Measurements from ENCODE around the gene TSHZ3. TPM values are rescaled to one million over a fixed set of nuclear protein-coding genes. Genes with fewer than 3 reads are reported as not detected.

TSHZ3 gene
- total RNA-seq, 2 experiments from 2014 or later = 0.52 to 0.57 TPM

DNA sequence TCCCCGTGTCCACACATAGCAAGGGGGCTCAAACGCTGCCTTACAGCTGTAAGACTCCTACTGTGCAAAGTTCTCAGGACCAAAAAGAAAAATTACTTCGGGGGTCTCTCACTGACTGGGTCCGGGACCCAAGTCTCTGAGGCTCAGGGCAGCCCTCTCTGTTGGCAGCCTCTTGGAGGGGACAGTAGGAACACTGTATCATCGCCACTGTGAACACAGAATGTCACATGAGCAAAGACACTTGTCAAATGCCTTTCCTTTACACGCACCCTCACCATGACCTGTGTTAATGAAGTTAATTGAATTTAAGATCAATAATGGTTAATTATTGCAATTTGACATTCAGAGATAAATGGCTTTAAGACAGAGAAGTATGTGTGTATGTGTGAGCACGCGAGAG is 49.6 kb downstream of the TSHZ3 start:
- CTCF ChIA-PET = interaction anchor here (0.6 kb wide), 1 partner anchor 244 kb away, joined by 4 read pairs; no protein-coding TSS in a partner anchor
- POLR2A ChIA-PET = no interaction called here

DNA sequence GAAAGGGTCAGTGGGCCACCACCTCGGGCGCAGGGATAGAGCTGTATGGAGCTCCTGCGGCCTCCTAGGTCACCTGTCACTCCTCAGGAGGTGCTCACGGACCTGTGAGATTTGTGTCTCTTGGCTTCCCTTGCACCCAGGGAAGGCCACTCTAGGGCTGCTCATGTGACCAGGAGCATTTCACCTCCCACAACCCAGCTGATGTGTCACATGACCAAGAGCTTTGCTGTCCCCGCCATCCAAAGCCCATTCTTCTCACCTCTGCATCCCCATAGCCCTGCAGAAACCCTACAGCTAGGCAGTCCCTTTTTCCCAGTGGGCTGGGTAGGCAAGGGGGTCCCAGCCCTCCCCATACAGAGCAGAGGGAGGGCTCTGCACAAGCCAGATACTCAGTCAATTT is 51.2 kb downstream of the TSHZ3 start:
- ChIA-PET POLR2A (no interaction called here), CTCF (interaction anchor here (0.9 kb wide), 1 partner anchor 26 kb away, joined by 3 read pairs; no protein-coding TSS in a partner anchor)

GRCh38 chr19:31296741-31297390 is 52.4 kb downstream of the TSHZ3 start:
- ChIA-PET CTCF (interaction anchor here (0.9 kb wide), 1 partner anchor 25 kb away, joined by 3 read pairs; no protein-coding TSS in a partner anchor), POLR2A (no interaction called here)

GRCh38 chr19:31294189-31294588 is 55.0 kb downstream of the TSHZ3 start:
- ChIA-PET POLR2A (no interaction called here), CTCF (no interaction called here)

DNA sequence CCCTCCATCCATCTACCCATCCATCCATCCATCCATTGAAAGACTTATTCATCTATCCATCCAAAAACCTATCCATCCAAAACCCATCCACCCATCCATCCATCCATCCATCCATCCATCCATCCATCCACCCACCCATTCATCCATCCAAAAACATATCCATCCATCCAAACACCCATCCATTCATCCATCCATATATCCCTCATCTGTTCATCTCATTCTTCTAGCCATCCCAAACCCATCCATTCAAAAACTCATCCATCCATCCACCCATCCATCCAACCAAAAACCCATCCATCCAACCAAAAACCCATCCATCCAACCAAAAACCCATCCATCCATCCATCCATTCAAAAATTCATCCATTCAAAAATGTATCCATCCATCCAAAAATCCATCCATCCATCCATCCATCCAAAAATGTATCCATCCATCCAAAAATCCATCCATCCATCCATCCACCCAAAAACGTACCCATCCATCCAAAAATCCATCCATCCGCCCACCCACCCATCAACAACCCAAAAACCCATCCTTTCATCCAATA is 56.5 kb downstream of the TSHZ3 start:
- POLR2A ChIA-PET = no interaction called here
- CTCF ChIA-PET = no interaction called here

DNA sequence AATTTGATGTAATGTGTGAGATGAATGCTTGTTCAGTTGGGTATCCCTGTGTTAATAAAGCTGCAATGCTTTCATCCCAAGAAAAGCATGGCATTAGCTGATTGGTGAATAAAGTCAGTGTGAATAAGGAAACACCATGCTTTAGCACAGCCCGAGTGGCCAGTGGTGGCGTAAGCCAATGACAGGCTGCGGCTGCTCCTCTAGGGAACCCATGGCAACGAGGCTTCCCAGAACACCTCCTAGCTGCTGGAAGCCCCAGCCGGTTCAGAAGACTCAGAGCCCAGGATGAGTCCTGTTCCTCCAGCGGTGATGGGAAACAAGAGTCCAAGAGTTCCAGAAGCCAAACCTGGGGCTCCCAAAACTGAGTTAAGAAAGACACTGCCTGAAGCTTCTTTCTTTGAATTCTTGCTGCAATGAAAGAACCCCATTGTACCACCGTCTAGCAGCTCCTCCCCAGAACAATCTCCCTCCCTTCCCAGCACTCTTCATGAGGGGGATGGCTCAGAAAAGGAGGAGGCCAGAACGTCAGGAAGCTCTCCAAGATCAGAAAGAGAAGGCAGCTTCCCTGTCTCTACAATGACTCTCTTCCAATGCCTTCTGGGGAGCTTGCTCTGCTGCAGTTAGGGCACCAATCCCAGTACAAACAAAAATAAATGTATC is 58.2 kb downstream of the TSHZ3 start:
- ChIA-PET CTCF (no interaction called here), POLR2A (no interaction called here)

DNA sequence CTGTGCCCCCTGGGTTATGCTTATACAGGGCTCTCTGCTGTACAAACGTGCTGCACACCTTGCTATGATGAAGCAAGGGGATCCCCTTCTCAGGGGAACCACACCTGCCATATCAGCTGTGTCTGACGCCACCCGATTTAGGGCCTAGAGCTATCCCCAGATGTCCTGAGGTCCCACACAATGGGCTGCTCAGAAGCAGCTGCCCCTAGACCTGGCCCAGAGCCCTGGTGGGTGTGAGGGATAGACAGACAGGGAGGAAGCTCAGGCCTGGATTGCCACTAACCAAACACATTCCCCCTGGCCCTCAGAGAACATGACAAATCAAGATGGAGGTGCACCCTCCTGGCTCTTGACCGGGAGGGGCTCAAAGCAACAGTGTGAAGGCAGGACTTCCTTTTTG is 59.3 kb downstream of the TSHZ3 start:
- ChIA-PET POLR2A (no interaction called here), CTCF (no interaction called here)

DNA sequence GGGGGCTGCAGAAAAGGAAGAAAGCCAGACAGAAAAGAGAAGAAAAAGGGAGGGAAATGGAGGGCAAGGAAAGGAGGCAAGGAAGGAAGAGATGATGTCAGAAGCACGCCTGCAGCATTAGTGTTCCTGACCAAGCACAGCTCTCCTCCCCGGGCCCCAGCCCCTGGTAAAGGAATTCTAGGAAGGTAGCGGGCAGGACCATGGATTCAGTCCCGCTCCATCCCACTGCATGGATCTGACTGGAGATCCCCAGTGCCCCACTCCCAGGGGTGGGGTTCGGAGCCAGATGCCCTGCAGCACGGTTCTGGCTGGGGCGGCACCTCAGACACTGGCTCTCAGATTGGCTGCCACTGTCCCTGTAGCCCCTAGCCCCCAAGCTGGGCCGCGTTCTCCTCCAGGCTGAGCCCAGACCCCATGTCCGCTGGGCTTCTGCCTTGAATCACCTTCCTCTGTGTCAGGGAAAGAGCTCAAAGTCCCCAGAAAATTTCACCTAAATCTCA is 59.8 kb downstream of the TSHZ3 start:
- POLR2A ChIA-PET = no interaction called here
- CTCF ChIA-PET = no interaction called here

- POLR2A ChIA-PET = no interaction called here
- CTCF ChIA-PET = no interaction called here
Measured at GRCh38 chr19:31286491-31286890, 62.7 kb downstream of the TSHZ3 start.

DNA sequence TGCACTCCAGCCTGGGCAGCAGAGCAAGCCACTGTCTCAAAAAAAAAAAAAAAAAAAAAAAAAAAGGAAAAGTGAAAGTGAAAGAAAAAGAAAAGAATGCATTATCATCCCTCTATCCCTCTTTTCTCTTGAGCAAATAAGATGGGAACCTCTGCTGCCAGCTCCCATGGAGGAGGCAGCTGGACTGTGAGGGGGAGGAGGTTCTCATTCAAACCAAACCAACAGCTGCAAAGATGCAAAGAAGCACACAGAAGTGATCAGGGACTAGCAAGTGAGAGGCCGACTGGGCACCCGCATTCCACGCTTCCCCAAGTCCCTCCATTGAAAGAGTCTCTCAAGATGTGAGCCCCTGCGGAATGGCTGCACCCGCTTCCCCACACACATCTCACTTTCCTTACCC is 63.5 kb downstream of the TSHZ3 start:
- ChIA-PET POLR2A (no interaction called here), CTCF (no interaction called here)

DNA sequence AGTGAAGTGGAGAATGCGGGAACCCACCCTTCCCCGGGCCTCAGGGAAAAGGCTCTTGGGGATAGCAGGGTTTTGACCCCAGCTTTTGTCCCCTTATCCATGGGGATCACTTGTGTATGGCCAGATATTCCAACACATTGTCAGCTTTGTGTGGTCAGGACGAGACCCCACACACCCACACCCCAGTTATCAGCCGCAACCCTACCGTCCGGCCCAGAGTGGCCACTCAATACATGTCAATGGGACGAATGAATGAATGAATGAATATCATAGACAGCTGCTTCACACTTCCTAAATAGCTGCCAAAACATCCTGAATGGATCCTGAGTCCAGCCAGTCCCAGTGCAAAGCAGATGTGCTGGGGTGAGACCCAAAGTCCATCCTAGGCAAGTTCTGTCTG is 64.6 kb downstream of the TSHZ3 start:
- CTCF ChIA-PET = no interaction called here

DNA sequence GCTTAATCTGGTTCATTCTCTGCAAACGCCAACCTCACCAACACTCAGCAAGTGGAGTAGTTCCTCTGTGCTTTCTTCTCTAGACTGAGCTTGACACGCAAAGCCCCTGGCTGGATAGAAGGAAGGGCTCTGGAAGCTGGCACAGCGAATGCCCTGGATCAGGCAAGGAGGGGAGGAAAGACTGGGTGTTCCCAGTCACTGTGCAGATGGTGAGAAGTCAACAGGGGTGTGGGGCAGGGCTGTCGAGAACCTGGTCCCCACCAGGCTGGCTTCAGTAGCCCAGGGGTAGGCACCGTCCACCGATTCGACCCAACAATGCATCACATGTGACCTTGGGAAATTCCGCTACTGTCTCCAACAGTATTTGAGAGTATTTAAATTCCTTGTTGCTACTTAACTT is 65.5 kb downstream of the TSHZ3 start:
- ChIA-PET CTCF (no interaction called here), POLR2A (no interaction called here)

More for the DNA sequence above, 64.6 kb downstream of the TSHZ3 start:
- POLR2A ChIA-PET = no interaction called here

DNA sequence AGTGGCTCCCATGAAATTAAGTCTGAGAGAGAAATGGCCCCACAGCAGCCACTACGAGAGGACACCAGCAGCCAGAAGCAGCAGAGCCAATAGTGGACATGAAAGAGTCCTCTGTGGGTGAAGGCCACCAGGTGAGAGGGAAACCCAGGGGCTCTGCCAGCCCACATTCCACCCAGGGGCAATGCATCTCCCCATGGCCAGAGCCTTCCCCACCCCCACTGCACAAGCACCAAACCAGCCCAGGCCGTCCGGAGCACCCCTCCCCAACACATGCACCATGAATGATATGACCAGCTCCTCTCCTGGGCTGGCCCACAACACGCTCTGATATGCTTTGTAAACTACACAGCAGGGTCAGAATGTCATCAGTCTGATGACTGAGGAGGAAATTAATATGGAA is 66.9 kb downstream of the TSHZ3 start:
- CTCF ChIA-PET = no interaction called here
- POLR2A ChIA-PET = no interaction called here

GRCh38 chr19:31280287-31281006 is 68.8 kb downstream of the TSHZ3 start:
- CTCF ChIA-PET = no interaction called here
- POLR2A ChIA-PET = no interaction called here

GRCh38 chr19:31279436-31279765 is 69.8 kb downstream of the TSHZ3 start:
- ChIA-PET CTCF (no interaction called here), POLR2A (no interaction called here)

GRCh38 chr19:31278555-31279435 is 70.4 kb downstream of the TSHZ3 start:
- CTCF ChIA-PET = no interaction called here
- POLR2A ChIA-PET = interaction anchor here (0.6 kb wide), 1 partner anchor 9 kb away, joined by 3 read pairs; no protein-coding TSS in a partner anchor

GRCh38 chr19:31277516-31277915 is 71.7 kb downstream of the TSHZ3 start:
- ChIA-PET POLR2A (no interaction called here), CTCF (no interaction called here)

DNA sequence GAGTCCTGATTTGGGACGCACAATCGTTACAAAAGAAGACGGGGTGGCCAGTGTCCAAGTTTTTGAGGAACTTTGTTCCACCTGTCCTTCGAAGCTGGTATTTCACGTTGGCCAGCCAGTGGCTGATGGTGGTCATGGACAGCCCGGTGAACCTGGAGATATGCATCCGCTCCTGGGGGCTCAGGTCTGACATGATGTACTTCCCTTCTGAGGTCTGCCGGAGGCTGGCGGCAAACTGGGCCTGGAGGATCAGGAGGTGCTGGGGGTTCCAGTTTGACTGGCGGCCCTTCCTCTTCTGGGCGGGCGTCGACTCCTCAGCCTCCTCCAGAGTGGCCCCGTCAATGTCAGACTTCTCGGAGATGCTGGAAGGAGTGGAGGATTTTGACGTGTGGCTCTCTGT is 72.4 kb downstream of the TSHZ3 start:
- POLR2A ChIA-PET = no interaction called here
- CTCF ChIA-PET = no interaction called here

GRCh38 chr19:31275068-31275334 is 74.2 kb downstream of the TSHZ3 start:
- POLR2A ChIA-PET = no interaction called here
- CTCF ChIA-PET = no interaction called here

Measured in activated CD8-positive, alpha-beta memory T cell treated with anti-CD3 and anti-CD28 coated beads for 36 hours (primary cell).